GM19467 (cell line): ENCODE results near the gene CABYR.

ENCODE experiments used
- ATAC-seq: cut with Tn5 transposase; IDR thresholded peaks from one replicate; pipeline ENCODE4 v1.9.1; 2021; ENCODE audit warnings: mild to moderate bottlenecking, moderate library complexity; ENCODE audit not compliant: unreplicated experiment

CABYR gene, protein sequence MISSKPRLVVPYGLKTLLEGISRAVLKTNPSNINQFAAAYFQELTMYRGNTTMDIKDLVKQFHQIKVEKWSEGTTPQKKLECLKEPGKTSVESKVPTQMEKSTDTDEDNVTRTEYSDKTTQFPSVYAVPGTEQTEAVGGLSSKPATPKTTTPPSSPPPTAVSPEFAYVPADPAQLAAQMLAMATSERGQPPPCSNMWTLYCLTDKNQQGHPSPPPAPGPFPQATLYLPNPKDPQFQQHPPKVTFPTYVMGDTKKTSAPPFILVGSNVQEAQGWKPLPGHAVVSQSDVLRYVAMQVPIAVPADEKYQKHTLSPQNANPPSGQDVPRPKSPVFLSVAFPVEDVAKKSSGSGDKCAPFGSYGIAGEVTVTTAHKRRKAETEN

DNA sequence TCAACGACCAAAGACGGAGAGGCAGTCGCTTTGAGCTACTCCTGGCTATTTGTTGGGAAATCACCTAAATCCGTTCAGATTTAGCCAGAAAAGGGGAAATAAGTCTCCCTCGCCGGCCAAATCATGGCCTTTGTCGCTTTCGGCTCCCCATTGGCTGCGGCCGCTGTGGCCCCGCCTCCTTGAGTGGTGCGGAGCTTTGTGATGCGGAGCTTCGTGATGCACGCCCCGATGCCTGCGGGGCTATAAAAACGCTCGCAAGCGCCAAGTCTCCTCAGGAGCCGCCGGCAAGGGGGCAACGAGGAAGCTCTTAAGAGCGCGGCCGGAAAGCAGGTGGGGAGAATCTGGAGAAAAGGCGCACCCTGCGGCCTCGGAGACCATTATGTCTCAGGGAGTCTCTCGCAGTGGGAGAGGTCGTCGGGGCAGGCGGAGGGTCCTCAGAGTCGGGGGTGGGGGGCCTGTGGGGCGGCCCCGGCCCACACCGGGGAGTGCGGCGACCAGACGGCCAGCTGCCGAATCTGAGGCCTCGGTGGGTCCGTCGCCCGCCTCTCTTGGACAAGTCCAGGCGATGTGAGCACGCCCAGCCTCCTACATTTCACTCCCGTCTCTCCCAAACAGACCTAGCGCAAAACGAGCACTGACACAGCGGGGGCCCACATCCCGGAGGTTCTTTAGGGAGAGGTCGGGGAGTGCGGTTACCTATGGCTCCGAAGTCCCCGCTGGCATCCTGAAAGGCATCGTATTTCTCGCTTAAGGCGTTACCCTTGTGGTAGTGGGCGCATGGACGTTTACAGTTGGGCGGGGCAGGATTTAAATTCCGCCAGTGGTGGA, at the start of gene CABYR:
Gene CABYR (plus strand): TSS at position 274 of the 828 bp plus-strand sequence. CDS start 4,053 bp downstream, outside the sequence.
- peak; percentile 95 for ATAC-seq

DNA sequence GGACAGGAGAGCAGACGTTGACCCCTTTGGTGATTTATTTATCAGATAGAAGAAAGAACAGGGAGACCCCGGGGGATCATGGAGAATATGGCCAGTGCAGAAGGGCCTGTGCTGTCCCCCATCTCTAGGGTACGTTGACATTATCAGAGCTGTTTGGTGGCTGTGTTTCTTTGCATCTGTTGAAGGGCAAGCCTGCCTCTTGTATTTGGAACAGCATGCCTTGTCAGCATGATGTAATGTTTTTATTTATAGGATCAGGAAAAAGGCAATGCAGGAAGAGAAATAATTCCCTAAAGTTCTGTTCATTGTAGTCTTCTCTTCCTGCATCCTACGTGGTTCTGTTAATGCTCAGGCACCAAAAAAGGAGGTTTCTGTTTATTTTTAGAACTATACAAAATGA, 49.8 kb upstream of the CABYR start:
- ATAC-seq, result no peak

DNA sequence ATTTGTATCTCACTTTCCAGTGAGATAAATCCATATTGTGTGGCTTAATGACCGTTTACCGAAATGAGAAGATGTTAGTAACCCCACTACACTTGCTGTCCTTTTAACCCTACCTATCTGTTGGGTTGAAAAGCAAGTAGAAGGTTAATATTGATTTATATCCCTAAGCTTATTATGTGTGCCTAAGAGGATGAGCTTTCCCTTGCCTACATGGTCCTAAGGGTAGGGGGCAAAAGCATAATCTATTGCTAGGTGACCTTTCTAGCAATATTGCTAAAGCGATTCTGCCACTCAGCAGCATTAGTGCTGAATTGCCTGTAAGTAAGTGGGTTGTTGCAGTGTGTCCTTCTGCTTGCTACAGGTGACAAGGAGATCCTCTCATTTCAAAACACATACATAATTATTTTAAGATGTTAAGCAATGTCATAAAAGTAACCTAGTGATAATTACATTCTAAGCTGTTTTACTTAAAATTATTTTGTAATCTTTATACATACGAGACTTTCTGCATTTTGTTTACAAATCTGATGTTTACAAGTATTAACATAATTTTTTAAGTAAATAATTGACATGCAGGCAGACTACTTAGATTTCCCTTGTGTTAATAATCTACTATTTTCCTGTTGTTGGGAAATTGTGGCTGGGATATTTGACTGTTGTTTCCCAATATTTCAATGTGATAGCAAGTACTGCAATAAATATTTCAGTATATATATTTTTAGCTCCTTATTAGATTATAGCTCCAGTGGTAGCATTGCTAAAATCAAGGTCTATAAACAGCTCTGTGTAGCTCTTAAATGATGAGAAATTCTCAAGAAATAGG, 49.1 kb upstream of the CABYR start:
- no peak for ATAC-seq

DNA sequence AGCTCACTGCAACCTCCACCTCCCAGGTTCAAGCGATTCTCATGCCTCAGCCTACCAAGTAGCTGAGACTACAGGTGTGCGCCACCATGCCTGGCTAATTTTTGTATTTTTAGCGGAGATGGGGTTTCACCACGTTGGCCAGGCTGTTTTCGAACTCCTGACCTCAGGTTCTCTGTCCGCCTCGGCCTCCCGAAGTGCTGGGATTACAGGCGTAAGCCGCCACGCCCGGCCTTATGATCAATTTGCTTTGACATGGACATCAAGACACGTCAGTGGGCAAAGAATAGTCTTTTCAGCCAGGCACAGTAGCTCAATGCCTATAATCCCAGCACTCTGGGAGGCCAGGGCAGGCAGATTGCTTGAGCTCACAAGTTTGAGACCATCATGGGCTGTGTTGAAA, 48.0 kb upstream of the CABYR start:
- ATAC-seq, result no peak

DNA sequence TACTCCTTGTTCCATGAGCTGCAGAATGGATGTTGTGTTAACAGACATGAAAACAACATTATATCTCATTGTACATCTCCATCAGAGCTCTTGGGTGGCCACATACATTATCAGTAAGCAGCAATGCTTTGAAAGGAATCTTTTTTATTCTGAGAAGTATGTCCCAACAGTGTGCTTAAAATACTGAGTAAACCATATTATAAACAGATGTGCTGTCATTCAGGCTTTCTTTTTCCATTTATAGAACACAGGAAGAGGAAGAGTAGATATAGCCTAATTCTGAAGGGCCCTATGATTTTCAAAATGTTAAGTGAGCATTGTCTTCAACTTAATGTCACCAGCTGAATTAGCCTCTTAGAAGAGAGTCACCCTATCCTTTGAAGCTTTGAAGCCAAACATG, 44.3 kb upstream of the CABYR start:
- no peak for ATAC-seq

DNA sequence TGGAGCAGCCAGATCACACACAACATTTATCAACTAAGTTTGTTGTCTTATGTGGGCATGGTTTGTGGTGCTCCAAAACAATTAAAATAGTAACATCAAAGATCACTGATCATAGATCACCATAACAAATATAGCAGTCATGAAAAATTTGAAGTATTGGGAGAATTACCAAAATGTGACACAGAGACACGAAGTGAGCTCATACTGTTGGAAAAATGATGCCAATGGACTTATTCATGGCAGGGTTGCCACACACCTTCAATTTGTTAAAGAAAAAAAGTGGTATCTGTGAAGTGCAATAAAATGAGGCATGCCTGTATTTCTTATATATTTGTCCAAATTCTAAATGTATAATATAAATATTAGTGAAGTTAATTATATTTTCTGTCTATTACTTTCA, 42.9 kb upstream of the CABYR start:
- ATAC-seq, result no peak

DNA sequence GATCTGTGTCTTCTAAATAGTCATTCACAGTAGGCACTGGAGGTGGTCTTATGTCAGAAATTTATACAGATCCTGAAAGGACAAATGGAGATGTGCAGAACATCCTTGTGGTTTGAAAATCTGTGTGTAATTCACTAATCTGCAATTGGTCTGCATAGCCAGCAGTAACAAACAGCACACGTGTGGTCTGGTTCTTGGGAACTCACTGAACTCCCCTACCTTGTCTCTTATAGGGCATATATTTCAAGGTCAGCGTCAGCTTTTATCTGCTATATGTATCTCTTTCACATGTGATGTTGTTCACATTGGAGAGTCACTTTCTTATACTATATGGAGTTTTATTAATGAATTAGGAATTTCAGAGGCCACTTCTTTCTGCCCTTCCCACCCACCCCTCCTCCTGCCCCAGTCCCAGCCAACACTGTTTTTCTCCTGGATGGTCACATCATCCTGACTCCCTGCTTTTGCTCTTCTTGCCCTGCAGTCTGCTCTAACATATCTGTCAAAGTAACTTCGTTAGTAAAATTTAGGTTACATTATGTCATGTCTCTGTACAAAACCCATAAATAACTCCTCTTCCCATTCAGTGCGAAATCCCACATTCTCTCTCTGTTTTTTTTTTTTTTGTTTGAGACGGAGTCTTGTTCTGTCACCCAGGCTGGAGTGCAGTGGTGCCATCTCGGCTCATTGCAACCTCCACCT, 35.4 kb upstream of the CABYR start:
- ATAC-seq, result no peak

DNA sequence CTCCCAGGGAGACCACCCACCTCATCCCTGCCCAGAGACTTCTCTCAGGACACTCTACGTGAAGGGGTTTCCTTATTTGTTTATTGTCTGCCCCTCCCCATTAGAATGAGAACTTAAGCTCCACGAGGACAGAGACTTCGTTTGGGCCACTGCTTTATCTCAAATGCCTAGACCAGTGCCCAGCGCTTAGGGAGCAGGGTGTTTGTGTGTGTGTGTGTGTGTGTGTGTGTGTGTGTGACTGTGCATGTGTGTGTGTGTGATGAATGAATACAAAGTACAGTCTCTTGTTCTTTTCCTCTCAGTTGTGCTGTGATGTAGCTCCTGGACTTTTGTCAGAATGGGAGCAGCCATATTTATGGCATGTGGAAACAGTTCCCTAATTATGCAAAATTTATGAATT, 34.4 kb upstream of the CABYR start:
- ATAC-seq, result no peak

DNA sequence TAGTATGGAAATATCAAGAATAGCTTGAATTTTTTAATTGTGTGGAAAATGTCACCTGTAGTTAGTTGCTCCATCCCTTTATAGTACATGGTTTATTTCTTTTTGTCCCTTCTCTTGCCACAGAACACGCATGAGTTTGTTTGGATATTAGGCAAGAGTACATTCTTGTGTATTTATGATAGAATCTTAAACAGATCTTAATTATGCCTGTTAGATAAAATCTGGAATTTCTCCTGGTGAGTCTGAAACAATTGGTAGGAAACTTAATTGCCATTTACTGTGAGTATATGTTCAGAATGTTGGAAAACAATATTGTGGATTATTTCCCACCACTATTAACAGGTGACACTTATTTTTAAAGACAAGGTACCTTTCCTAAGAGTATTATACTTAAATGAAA, 30.2 kb upstream of the CABYR start:
- ATAC-seq, result no peak

DNA sequence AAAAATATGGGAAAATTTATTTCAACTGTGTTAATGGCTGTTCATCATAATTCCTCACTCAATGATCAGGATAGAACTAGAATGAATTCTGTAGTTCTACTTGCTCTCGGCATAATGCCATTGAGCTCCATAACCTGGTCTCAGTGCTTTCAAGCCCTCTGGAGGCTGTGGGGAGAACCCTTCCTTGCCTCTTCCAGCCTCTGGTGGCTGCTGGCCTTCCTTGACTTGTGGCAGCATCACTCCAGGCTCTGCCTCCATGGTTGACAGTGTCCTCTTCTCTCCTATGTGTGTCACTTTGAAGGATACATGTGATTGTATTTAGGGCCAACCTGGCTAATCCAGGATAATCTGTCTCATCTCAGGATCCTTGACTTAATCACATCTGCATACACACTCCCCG, 26.9 kb upstream of the CABYR start:
- ATAC-seq, result no peak

DNA sequence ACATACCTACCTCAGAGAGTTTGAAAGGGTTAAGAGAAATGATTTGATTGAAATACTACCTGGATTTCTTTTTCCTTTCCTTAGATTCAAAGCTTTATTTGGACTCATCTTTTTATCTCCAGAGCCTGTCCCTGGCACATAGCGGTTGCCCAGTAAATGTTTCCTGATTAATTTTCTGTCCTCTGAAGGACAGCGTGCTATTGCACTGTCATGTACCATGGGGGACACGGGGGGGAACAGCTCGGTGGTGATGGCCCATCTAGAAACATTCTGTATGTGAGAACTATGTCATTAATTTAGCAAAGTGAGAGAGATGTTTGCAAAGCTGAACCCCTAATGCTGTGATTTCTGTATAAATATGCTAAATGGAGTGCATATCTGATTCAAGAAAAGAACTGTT, 26.4 kb upstream of the CABYR start:
- no peak for ATAC-seq

DNA sequence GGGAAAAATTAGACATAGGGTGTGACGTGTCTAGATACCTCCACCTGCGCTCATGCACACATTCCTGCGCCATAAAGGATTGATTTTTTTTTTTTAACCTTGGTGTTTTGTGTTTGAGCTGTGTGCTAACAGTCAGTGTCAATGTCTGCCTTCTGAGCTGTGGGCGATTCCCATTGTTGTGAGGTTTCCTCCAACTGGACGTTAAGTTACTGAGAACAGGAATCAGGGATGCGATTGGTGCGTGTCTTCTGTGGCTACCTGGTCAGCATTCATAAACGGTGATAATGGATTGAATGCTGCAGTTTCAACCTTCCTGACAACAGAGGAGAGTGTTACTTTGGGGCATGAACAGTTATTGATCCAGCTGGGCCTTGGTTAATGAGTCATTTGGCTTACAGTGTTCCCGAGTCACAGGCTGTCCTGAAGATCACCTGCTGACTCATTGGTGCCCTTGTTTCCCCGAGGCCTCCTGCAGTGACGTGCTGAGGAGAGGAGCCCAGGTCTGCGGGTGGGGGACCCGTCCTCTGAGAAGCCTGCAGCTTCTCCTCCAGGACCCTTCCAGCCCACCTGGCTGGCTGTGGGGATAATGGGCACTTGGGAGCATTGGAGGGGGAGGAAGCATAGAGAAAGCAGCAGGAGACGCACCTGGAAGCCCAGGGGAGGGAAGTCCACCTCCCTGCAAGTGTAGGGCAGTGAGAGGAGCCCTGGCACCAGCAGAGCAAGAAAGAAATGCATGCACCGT, 25.8 kb upstream of the CABYR start:
- ATAC-seq, result no peak

DNA sequence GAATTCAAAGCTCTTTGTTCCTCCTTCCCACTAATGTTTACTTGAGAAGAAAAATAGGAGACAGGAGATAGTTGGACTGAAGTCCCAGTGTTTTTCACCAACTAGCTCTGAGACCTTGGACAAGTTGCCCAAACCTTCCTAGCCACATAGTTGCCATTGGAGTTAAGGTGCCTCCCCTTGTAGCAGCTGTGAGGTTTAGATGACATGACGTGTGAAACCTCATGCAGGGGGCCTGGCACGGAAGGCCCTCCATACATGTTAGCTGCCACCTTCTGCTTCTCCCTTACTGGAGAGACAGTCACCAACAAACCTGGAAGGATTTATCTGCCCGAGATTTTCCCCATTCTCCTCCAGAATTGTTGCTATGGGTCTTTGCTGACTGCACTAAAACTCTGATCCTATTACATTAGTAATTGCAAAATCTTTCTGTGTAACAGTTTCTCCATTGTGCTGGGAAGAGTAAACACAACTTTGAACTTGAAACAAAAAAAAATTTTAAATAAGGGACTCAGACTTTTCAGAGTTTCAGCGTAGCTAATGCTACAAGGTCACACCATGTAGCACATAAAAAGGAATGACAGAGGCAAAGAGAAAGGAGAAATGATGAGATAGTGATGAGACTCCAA, 23.8 kb upstream of the CABYR start:
- ATAC-seq, result no peak

DNA sequence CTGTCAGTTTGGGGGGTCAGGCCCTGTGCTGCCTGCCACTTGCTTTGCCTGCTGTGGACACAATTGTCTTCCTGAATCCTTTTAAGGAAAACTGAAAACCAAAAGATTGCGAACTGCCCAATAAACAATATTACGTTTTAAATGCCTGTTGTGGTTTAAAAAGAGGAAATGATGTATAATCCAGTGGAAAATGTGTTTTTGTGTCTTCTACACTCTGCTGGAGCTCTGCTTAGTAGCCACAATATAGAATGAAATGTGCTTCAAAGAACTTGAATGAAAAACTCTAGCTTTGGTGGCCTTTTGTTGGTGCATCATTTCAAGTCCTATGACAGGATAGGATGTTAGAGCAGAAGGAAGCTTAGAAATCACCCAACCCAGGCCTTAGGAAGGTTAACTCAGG, 23.2 kb upstream of the CABYR start:
- no peak for ATAC-seq

DNA sequence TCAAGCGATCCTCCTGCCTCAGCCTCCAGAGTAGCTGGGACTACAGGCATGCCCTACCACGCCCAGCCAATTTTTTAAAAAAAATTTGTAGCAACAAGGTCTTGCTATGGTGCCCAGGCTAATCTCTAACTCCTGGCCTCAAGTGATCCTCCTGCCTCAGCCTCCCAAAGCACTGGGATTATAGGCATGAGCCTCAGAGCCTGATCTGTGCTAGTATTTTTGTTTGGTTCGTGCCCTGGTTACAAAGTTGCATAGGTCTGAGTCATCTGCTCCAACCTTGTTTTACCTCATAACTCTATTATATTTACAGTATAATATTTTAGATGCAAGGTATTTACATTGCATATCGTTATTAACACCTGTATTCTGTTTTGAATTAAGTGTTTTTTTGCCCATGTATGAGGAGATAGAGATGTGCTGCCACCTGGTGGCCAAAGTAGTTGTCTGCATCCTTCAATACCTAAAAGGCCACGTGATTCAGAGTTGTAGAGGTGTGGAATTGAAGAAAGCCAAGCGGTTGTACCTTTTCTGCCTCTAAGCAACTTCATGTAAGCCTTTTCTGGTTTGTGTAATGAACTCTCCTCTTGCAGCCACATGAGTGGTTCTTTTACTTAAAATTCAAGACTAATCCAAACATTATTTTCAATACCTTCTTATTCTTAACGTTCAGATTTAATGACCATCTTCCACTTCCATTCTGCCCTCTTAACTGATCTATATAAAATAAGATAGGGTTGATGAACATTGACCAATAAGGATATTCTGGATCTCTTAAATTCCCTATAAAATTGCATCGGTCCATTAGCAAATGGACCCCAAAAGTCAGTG, 19.9 kb upstream of the CABYR start:
- ATAC-seq, result no peak

DNA sequence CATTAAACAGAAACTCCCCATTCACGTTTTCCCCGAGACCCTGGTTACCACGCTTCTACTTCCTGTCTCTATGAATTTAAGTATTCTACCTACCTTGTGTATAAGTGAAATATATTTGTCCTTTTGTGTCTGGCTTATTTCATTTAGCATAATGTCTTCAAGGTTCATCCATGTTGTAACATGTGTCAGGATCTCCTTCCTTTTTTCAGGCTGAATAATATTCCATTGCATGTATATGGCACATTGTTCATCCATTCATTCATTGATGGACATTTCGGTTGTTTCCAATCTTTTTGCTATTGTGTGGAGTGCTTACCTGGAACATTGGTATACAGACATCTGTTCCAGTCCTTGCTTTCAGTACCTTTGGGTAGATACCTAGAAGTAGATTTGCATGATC, 18.2 kb upstream of the CABYR start:
- ATAC-seq, result no peak

DNA sequence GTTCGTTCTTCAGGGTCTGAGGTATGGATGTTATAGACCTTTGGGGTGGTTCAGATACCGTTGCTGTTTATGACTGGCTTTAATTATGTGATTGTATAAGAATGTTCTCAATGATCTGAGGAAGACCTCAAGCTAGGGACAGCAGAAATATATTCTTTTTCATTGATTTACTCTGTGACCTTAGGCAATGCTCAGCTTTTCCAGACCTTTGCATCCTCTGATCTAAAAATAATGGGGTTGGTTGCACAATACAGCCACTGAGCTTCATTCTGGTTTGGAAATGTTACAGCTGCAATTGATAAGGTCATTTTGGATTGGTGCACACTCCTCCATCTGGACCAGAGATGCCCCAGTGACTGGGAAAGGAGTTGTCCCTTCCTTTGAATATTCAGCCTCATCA, 17.2 kb upstream of the CABYR start:
- ATAC-seq, result no peak

DNA sequence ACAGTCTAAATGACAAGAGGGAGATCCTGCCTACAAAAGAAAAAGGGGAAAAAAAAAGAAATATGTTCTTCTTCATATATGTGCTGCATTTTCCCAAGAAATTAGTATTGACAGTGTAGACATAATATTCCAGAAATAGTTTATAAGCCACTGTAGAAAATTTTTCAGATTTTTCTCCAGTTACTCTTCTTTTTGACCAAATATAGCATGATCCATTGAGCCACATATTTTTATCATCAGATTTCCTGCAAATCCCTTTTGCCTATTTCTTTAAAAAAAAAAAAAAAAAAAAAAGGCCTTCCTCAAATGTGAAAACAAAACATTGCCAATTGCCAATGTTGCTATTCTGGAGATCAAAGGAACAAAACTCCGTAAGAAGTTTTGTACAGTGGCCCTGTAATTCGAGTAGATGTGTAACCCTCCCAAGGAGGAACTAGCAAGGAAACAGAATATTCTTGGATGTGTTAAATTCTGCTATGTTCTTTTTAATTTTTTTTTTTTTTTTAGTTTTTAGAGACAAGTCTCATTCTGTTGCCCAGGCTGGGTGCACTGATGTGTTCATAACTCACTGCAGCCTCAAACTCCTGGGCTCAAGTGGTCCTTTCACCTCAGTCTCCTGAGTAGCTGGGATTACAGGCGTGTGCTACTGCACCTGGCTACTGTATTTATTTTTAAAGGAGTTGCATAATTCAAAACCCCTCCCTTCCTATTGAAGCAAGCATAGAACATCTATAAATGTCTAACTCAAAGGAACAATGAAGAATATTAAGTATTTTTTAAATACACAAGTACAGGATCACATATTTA, 12.5 kb upstream of the CABYR start:
- no peak for ATAC-seq
